HL-60 (cell line): ENCODE data around the gene KCNK17.

Source experiments
- GABPA ChIP-seq: IDR thresholded peaks from 2 replicates; pipeline ENCODE4 v1.6.1; 2012; ENCODE audit warnings: low read depth
- POLR2AphosphoS5 ChIP-seq: IDR thresholded peaks from 2 replicates; pipeline ENCODE4 v1.6.1; 2012; ENCODE audit warnings: low read depth
- SPI1 ChIP-seq: IDR thresholded peaks from 2 replicates; pipeline ENCODE4 v1.6.1; 2012; ENCODE audit warnings: low read depth, mild to moderate bottlenecking, borderline replicate concordance
- TF ChIP-seq, protein P1 (sequence below): IDR thresholded peaks from one replicate; pipeline ENCODE4 v1.5.1; 2011; ENCODE audit warnings: low read length, control low read depth, inconsistent platforms; ENCODE audit not compliant: insufficient read depth
- TF ChIP-seq, protein P2 (sequence below): IDR thresholded peaks from 2 replicates; pipeline ENCODE4 v1.6.1; 2012; ENCODE audit warnings: low read depth; ENCODE audit not compliant: insufficient replicate concordance

GRCh38 chr6:39310542-39310941 is 3.7 kb downstream of the KCNK17 start:
- TF ChIP-seq, protein P1, sequence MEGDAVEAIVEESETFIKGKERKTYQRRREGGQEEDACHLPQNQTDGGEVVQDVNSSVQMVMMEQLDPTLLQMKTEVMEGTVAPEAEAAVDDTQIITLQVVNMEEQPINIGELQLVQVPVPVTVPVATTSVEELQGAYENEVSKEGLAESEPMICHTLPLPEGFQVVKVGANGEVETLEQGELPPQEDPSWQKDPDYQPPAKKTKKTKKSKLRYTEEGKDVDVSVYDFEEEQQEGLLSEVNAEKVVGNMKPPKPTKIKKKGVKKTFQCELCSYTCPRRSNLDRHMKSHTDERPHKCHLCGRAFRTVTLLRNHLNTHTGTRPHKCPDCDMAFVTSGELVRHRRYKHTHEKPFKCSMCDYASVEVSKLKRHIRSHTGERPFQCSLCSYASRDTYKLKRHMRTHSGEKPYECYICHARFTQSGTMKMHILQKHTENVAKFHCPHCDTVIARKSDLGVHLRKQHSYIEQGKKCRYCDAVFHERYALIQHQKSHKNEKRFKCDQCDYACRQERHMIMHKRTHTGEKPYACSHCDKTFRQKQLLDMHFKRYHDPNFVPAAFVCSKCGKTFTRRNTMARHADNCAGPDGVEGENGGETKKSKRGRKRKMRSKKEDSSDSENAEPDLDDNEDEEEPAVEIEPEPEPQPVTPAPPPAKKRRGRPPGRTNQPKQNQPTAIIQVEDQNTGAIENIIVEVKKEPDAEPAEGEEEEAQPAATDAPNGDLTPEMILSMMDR, result no peak
- TF ChIP-seq, protein P2, sequence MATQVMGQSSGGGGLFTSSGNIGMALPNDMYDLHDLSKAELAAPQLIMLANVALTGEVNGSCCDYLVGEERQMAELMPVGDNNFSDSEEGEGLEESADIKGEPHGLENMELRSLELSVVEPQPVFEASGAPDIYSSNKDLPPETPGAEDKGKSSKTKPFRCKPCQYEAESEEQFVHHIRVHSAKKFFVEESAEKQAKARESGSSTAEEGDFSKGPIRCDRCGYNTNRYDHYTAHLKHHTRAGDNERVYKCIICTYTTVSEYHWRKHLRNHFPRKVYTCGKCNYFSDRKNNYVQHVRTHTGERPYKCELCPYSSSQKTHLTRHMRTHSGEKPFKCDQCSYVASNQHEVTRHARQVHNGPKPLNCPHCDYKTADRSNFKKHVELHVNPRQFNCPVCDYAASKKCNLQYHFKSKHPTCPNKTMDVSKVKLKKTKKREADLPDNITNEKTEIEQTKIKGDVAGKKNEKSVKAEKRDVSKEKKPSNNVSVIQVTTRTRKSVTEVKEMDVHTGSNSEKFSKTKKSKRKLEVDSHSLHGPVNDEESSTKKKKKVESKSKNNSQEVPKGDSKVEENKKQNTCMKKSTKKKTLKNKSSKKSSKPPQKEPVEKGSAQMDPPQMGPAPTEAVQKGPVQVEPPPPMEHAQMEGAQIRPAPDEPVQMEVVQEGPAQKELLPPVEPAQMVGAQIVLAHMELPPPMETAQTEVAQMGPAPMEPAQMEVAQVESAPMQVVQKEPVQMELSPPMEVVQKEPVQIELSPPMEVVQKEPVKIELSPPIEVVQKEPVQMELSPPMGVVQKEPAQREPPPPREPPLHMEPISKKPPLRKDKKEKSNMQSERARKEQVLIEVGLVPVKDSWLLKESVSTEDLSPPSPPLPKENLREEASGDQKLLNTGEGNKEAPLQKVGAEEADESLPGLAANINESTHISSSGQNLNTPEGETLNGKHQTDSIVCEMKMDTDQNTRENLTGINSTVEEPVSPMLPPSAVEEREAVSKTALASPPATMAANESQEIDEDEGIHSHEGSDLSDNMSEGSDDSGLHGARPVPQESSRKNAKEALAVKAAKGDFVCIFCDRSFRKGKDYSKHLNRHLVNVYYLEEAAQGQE, result no peak
- TF ChIP-seq POLR2AphosphoS5 (no peak), SPI1 (no peak), GABPA (no peak)
